Stomach (tissue), 9 donors: ENCODE data around the gene NNMT. TPM values are rescaled to one million over a fixed set of nuclear protein-coding genes. Genes with fewer than 3 reads are reported as not detected.
A peak's percentile ranks its signal among the peaks of the same experiment; 100 is the strongest.

Experiments used
- DNase-seq, 2 donors: peaks; one replicate each; pipeline versions ENCODE4 v3.0.0 to v3.0.0-alpha.2; 2013 to 2019
- H3K27ac ChIP-seq, 5 donors: fragments of 200-600 bp in 4 of 5; sonication (generic) in 4 of 5; one replicate each; pipeline ENCODE4 v1.5.1; 2013 to 2019; ENCODE audit warnings: mild to moderate bottlenecking in 1 of 5, moderate library complexity in 1 of 5
- H3K27me3 ChIP-seq, 3 donors: fragments of 200-600 bp; sonication (generic); one replicate each; pipeline ENCODE4 v1.5.1; 2017 to 2019; ENCODE audit warnings: mixed run types in 1 of 3
- H3K36me3 ChIP-seq, 4 donors: fragments of 200-600 bp; sonication (generic); 1 replicate in 3 of 4; 2 replicates in 1 of 4; pipeline ENCODE4 v1.5.1; 2016 to 2019
- H3K4me1 ChIP-seq, 4 donors: fragments of 200-600 bp; sonication (generic); one replicate each; pipeline ENCODE4 v1.5.1; 2016 to 2019
- H3K4me3 ChIP-seq, 4 donors: fragments of 200-600 bp; sonication (generic) in 3 of 4; one replicate each; pipeline ENCODE4 v1.5.1; 2016 to 2019; ENCODE audit warnings: mild to moderate bottlenecking in 1 of 4
- H3K9me3 ChIP-seq, 4 donors: fragments of 200-600 bp; sonication (generic); one replicate each; pipeline ENCODE4 v1.5.1; 2016 to 2019
- EP300 ChIP-seq: sonication (generic); formaldehyde crosslinking; IDR thresholded peaks from one replicate; pipeline ENCODE4 v1.6.1; 2017; ENCODE audit warnings: antibody characterized with exemption
- POLR2A ChIP-seq, 4 donors: fragments of 450-650 bp; IDR thresholded peaks; one replicate each; pipeline ENCODE4 v1.6.1; 2016; ENCODE audit warnings: antibody characterized with exemption in 4 of 4, control low read depth in 2 of 4, mild to moderate bottlenecking in 1 of 4, moderate library complexity in 1 of 4
- POLR2AphosphoS5 ChIP-seq, 3 donors: sonication (generic); formaldehyde crosslinking; IDR thresholded peaks; one replicate each; pipeline ENCODE4 v1.6.1; 2016; ENCODE audit warnings: antibody characterized with exemption in 3 of 3
- WGBS, 5 donors: extraction: QIAGEN DNeasy Blood & Tissue Kit in 3 of 5; methylation state at CpG; one replicate each; pipeline versions ENCODE4 v1.1.5 to v1.1.7; 2013 to 2018; 5-methylcytosine and 5-hydroxymethylcytosine counted together
- intact Hi-C: fragments of 100-400 bp; cut with DNase I; formaldehyde crosslinking; loops from one replicate; pipeline ENCODE4 v1.15.1; 2023; ENCODE audit warnings: low total_unique reads
- polyA plus RNA-seq, 3 donors: library from polyadenylated mRNA; stranded (reverse); fragments of 200-250 nt; gene quantifications; one replicate each; pipeline ENCODE4 v1.2.3, GENCODE V29; 2013
- total RNA-seq, 5 donors: library from RNA; depleted of rRNA; stranded (reverse); fragments of >200 nt; gene quantifications; one replicate each; pipeline versions ENCODE4 v1.1.0 to v1.2.3, GENCODE V29; 2014 to 2016
- TF ChIP-seq, protein P1 (sequence below), 7 experiments: fragments of 450-650 bp in 4 of 7; fragments of 200-600 bp in 3 of 7; sonication (generic) in 3 of 7; IDR thresholded peaks; one replicate each; pipeline ENCODE4 v1.5.1; 2016 to 2019; ENCODE audit warnings: antibody characterized with exemption in 7 of 7, control low read depth in 2 of 7, mild to moderate bottlenecking in 1 of 7
- donor health status: healthy with polysubstance abuse.
- donor health status: Bipolar disorder and iron deficiency.
- donor health status: healthy.

The NNMT gene
- total and polyA plus RNA-seq, 8 donors: 35.1 to 451 (median 279) TPM

DNA sequence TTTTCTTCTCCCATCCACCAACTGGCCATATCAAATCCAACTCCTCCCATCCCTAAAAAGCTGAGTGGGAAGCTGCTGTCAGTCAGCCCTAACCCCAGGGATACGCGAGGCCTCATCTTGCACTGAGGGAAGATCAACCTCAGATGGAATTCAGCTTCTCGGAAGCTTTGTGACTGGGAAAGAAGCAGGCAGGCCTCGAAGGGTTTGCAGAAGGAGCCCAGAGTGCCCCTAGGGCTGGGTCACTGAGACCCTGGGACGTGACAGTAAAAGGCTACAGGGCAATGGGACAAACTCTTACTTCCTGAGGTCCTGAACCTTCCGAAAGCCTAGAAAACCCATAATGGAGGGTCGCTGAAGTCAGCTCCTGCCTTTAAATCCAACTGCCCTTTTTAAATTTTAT, 34.4 kb upstream of the NNMT start:
- peaks cover 31 to 60% (median 52%) of the 10 kb centered on the region in 4 donors for H3K4me1 ChIP-seq
- WGBS, 5 donors: 78 to 84% (median 83%) methylated on average over 7 of the region's 7 CpGs
- H3K4me3 ChIP-seq: no peak overlapping the region
- peak overlapping the region in 1 of 5 donors; percentile 84 for H3K27ac ChIP-seq
- H3K27me3 ChIP-seq: no peaks in the 10 kb centered on the region
- no peak for DNase-seq
- TF ChIP-seq POLR2AphosphoS5 (IDR thresholded peaks at IDR 0.05) (no peak), EP300 (no peak), POLR2A (IDR thresholded peaks at IDR 0.05) (no peak)
- TF ChIP-seq, protein P1, sequence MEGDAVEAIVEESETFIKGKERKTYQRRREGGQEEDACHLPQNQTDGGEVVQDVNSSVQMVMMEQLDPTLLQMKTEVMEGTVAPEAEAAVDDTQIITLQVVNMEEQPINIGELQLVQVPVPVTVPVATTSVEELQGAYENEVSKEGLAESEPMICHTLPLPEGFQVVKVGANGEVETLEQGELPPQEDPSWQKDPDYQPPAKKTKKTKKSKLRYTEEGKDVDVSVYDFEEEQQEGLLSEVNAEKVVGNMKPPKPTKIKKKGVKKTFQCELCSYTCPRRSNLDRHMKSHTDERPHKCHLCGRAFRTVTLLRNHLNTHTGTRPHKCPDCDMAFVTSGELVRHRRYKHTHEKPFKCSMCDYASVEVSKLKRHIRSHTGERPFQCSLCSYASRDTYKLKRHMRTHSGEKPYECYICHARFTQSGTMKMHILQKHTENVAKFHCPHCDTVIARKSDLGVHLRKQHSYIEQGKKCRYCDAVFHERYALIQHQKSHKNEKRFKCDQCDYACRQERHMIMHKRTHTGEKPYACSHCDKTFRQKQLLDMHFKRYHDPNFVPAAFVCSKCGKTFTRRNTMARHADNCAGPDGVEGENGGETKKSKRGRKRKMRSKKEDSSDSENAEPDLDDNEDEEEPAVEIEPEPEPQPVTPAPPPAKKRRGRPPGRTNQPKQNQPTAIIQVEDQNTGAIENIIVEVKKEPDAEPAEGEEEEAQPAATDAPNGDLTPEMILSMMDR (IDR thresholded peaks at IDR 0.05): no peak
- no peaks in the 10 kb centered on the region for H3K9me3 ChIP-seq
- intact Hi-C loops: loop anchor here (5.0 kb wide), 2 partner anchors 264 to 364 kb away; no protein-coding TSS in a partner anchor
- peaks cover 0 to 2% (median 1%) of the 10 kb centered on the region in 4 donors for H3K36me3 ChIP-seq

DNA sequence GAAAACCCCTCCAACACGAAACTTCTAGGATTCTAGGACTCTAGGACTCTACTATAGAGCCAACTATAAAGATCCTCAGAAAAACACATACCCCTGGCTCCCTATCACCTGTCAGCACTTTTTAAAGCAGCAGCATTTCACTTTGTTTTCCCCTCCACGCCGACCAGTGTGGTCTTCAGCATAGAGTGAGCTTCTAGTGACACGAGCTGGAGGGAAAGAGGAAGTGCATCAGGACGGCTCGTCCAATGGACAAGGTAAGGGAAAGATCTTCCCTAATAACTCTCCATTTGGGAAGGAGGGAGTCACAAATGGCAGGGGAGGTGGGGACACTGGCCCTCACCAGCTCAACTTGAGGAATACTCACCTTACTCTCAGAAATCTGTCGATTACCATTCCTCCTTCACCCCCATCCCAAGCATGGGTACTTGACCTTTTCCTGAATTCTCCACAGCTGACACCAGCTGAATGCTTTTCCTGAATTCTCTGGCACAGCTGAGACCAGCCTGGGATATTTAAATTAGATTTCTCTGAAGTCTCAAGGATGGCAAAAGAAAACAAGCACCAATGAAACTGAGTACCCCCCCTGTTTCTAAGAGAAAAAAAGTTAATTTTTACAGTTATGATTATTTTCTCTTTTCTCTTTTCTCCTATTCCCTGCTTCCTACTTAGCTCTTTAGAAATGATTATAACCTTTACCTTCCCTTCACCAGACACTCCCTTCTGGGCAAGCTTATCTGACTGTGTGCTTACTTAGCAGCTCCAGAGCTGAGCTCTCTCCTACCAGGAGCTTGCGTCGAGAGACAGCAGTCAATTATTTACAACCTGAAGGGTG, 33.3 kb upstream of the NNMT start:
- intact Hi-C loops: loop anchor here (5.0 kb wide), 2 partner anchors 266 to 366 kb away; no protein-coding TSS in a partner anchor
- Histone ChIP-seq H3K4me3 (no peak overlapping the region), H3K4me1 (peaks cover 21 to 49% (median 41%) of the 10 kb centered on the region in 4 donors), H3K27ac (peak overlapping the region in 1 of 5 donors; percentile 8), H3K27me3 (no peaks in the 10 kb centered on the region), H3K36me3 (no peaks in the 10 kb centered on the region), H3K9me3 (no peaks in the 10 kb centered on the region)
- WGBS, 5 donors: 9 to 20% (median 18%) methylated on average over 9 of the region's 9 CpGs
- peak in 1 of 3 donors; percentile 46 for TF ChIP-seq POLR2AphosphoS5 (IDR thresholded peaks at IDR 0.05)
- TF ChIP-seq EP300: no peak
- no peak for TF ChIP-seq POLR2A (IDR thresholded peaks at IDR 0.05)
- TF ChIP-seq, protein P1 (IDR thresholded peaks at IDR 0.05): peak in 5 of 7 experiments; percentile 37 to 61 (median 47)
- DNase-seq: peak in 1 of 2 donors; percentile 80

DNA sequence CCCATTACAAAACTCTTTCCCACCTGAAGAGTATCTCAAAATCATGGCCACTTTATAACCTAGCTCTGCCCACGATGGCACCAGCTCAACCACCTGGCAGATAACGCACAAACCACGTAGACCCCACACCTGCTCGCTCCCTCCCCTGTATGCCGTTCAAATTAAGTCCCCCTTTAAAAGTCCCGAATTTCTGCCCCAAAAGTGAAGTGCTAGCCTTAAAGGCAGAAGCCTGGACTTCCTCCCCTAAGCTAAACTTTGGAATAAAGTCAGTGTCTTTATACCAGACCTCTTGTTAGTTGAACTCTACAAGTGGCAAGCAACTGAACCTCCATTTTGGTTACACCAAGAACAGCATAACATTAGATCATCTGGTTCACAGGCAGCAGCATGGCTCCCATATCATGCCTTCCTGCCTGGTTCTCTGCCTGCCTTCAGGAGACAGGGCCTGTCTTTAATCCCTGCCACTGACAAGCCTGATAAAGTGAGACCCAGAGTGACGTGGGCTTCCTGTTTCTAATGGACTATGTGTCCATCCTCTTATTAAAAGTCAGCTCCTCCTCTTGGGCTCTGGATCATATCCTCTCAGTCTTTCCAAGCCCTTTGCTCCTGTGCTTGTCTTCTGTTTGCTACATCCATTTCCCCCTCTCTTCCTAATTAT, 32.6 kb upstream of the NNMT start:
- no peak for TF ChIP-seq EP300
- no peak for TF ChIP-seq POLR2A (IDR thresholded peaks at IDR 0.05)
- TF ChIP-seq, protein P1 (IDR thresholded peaks at IDR 0.05): no peak
- TF ChIP-seq POLR2AphosphoS5 (IDR thresholded peaks at IDR 0.05): no peak
- Histone ChIP-seq H3K4me3 (no peak overlapping the region), H3K36me3 (no peaks in the 10 kb centered on the region), H3K9me3 (no peaks in the 10 kb centered on the region), H3K4me1 (peaks cover 13 to 42% (median 34%) of the 10 kb centered on the region in 4 donors), H3K27me3 (no peaks in the 10 kb centered on the region), H3K27ac (no peak overlapping the region)
- intact Hi-C loops: loop anchor here (5.0 kb wide), 2 partner anchors 266 to 366 kb away; no protein-coding TSS in a partner anchor
- DNase-seq: no peak
- 50 to 71% (median 64%) methylated on average over 7 of the region's 7 CpGs for WGBS, 5 donors

DNA sequence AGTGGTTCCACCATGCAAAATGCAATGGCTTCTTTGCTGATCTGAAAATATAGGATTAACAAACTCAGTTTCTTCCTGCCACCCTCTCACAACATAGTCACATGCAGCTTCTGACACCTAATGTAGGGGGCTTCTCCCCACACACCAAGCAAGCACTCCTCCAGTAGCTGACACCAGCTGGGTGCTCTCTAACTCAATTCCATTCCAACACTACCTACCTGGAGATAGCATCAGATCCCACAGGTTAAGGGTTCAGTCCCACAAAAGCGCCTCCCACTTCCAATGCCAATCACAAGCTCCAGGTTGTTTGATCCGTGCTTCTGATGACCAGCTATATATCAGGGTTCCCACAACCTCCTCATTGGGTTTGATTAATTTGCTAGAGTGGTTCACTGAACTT, 31.8 kb upstream of the NNMT start:
- no peak overlapping the region for H3K4me3 ChIP-seq
- no peaks in the 10 kb centered on the region for H3K9me3 ChIP-seq
- H3K27me3 ChIP-seq: no peaks in the 10 kb centered on the region
- 69 to 89% (median 85%) methylated on average over 2 of the region's 2 CpGs for WGBS, 5 donors
- intact Hi-C loops: loop anchor here (5.0 kb wide), 2 partner anchors 267 to 367 kb away; no protein-coding TSS in a partner anchor
- H3K36me3 ChIP-seq: no peaks in the 10 kb centered on the region
- peaks cover 8 to 34% (median 27%) of the 10 kb centered on the region in 4 donors for H3K4me1 ChIP-seq
- no peak for DNase-seq
- no peak overlapping the region for H3K27ac ChIP-seq
- TF ChIP-seq EP300 (no peak), POLR2A (IDR thresholded peaks at IDR 0.05) (no peak), POLR2AphosphoS5 (IDR thresholded peaks at IDR 0.05) (no peak)
- TF ChIP-seq, protein P1 (IDR thresholded peaks at IDR 0.05): no peak
